HG02763 (cell line): ENCODE results near the gene FCER1A.

Experiments used
- ATAC-seq: cut with Tn5 transposase; IDR thresholded peaks from one replicate; pipeline ENCODE4 v1.9.1; 2021; ENCODE audit warnings: mild to moderate bottlenecking, moderate library complexity; ENCODE audit not compliant: unreplicated experiment

The FCER1A gene

GRCh38 chr1:159302095-159302494 lies at the start of gene FCER1A:
FCER1A (plus strand) TSS chr1:159302336; CDS start chr1:159302365, 29 bp downstream.
- no peak for ATAC-seq

GRCh38 chr1:159261311-159261710 lies 40.8 kb upstream of the FCER1A start:
- no peak for ATAC-seq

GRCh38 chr1:159261721-159262494 lies 40.2 kb upstream of the FCER1A start:
- ATAC-seq, result no peak

- ATAC-seq, result no peak
These were observed 35.3 kb upstream of the FCER1A start for GRCh38 chr1:159266832-159267231.

- no peak for ATAC-seq
These were observed 27.5 kb upstream of the FCER1A start for GRCh38 chr1:159274631-159275030.

- ATAC-seq, result no peak
These were observed 26.2 kb upstream of the FCER1A start for GRCh38 chr1:159275891-159276290.

- no peak for ATAC-seq
These were observed 22.4 kb upstream of the FCER1A start for GRCh38 chr1:159279773-159280172.

GRCh38 chr1:159282118-159282517 lies 20.0 kb upstream of the FCER1A start:
- no peak for ATAC-seq

- no peak for ATAC-seq
These were observed 13.1 kb upstream of the FCER1A start for GRCh38 chr1:159289060-159289459.

- ATAC-seq, result no peak
These were observed 10.7 kb upstream of the FCER1A start for GRCh38 chr1:159291424-159291823.

GRCh38 chr1:159296706-159297375 lies 5.3 kb upstream of the FCER1A start:
- no peak for ATAC-seq

GRCh38 chr1:159300146-159300545 lies 2.0 kb upstream of the FCER1A start:
- ATAC-seq, result no peak

GRCh38 chr1:159307346-159308020 lies 5.3 kb downstream of the FCER1A start:
- ATAC-seq, result no peak

- no peak for ATAC-seq
These were observed 9.5 kb downstream of the FCER1A start for GRCh38 chr1:159311679-159312078.

- ATAC-seq, result no peak
These were observed 13.2 kb downstream of the FCER1A start for GRCh38 chr1:159315381-159315780.

- no peak for ATAC-seq
These were observed 16.8 kb downstream of the FCER1A start for GRCh38 chr1:159318784-159319551.

- ATAC-seq, result no peak
These were observed 32.7 kb downstream of the FCER1A start for GRCh38 chr1:159334797-159335196.

GRCh38 chr1:159338018-159338417 lies 35.9 kb downstream of the FCER1A start:
- ATAC-seq, result no peak

GRCh38 chr1:159339536-159339935 lies 37.4 kb downstream of the FCER1A start:
- ATAC-seq, result no peak

GRCh38 chr1:159341736-159342135 lies 39.6 kb downstream of the FCER1A start:
- ATAC-seq, result no peak
